GM12864 (cell line): ENCODE data around the gene NUMA1.

Experiments used
- DNase-seq: peaks from one replicate; pipeline ENCODE4 v3.0.0-alpha.2; 2011; ENCODE audit warnings: low read depth
- H3K4me3 ChIP-seq: 2 replicates; pipeline ENCODE4 v1.5.1; 2011; ENCODE audit warnings: mild to moderate bottlenecking, low read depth, low read length, control low read depth
- CTCF ChIP-seq: IDR thresholded peaks from 2 replicates; pipeline ENCODE4 v1.5.1; 2011; ENCODE audit warnings: low read depth, mild to moderate bottlenecking, moderate library complexity, low read length, control low read depth, inconsistent platforms; ENCODE audit errors: missing control alignments

Gene NUMA1

DNA sequence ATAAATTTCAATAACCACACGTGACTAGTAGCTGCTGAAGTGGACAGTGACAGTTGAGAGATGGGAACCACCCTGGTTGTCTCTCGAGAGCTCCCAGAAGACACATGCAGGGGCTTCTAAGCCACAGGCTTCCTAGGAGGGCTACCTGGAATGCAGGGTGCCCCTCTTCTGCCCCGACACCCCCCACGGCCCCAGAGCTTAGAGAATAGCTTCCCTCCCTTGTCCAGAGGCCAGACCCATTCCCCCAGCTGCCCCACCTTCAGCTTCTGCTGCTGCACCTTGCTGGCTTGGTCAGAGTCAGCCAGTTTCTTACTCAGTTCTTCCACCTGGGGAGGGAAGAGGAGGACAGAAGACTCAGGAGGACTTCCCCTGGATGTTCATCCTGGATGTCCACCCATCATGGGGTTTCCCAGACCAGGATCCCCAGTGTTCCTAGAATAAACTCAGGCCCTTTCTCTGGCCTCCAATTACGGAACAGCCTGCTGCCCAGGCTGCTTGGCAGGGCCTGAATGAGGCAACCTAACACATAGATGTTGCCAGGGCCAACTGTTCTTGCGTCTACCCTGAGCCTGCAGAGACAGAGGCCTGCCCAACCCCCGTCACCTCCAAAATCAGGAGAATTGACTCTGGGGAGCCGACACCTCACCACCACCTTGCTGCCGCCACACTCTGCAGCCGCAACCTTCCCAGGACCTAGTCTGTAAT lies 69.7 kb downstream of the NUMA1 start:
- H3K4me3 ChIP-seq = no peak overlapping the region
- no peak for TF ChIP-seq CTCF
- no peak for DNase-seq

DNA sequence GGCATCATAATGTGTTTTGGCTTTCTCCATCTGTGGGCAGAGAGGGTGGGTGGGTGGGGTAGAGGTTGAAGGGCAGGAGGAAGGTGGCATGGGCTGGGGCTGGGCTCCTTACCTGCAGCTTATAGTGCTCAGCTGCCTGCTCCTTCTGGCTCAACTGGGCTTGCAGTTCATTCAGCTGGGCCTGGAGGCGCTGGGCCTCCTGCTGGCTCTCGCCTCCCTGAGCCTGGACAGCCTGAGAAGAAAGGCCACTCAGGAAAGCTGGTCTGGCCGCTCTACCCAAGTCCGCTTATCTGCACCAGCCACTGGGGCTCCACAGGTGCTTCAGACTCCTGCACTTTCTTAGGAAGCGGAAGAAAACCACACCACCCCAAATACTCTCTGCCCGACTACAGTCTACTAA lies 71.2 kb downstream of the NUMA1 start:
- no peak for TF ChIP-seq CTCF
- no peak overlapping the region for H3K4me3 ChIP-seq
- no peak for DNase-seq

GRCh38 chr11:72008728-72009127 lies 71.6 kb downstream of the NUMA1 start:
- H3K4me3 ChIP-seq = no peak overlapping the region
- DNase-seq = no peak
- no peak for TF ChIP-seq CTCF

GRCh38 chr11:72007587-72007986 lies 72.8 kb downstream of the NUMA1 start:
- no peak for TF ChIP-seq CTCF
- H3K4me3 ChIP-seq = no peak overlapping the region
- no peak for DNase-seq

GRCh38 chr11:72007089-72007476 lies 73.3 kb downstream of the NUMA1 start:
- TF ChIP-seq CTCF = no peak
- DNase-seq = no peak

GRCh38 chr11:72006309-72007088 lies 73.8 kb downstream of the NUMA1 start:
- no peak for TF ChIP-seq CTCF
- no peak for DNase-seq
- no peak overlapping the region for H3K4me3 ChIP-seq

More at GRCh38 chr11:72007089-72007476, 73.3 kb downstream of the NUMA1 start:
- no peak overlapping the region for H3K4me3 ChIP-seq
